PC-9 (cell line): Measurements from ENCODE around the gene ZNF80.

Experiments
- CTCF ChIP-seq: fragments of 200-600 bp; sonication (generic); conservative IDR thresholded peaks from 2 replicates; pipeline ENCODE4 v1.6.1; 2017; ENCODE audit warnings: mixed run types, antibody characterized with exemption, mild to moderate bottlenecking, moderate library complexity
- EZH2 ChIP-seq: fragments of 200-600 bp; sonication (generic); IDR thresholded peaks from 2 replicates; pipeline ENCODE4 v1.8.0; 2017; ENCODE audit warnings: antibody characterized with exemption, low read depth

- TF ChIP-seq CTCF (no peak), EZH2 (no peak)
These were observed 48.9 kb upstream of the ZNF80 start for GRCh38 chr3:114286266-114286665.
